ENCODE results near the gene OR51T1.
A peak's percentile ranks its signal among the peaks of the same experiment; 100 is the strongest.

OR51T1 gene

DNA sequence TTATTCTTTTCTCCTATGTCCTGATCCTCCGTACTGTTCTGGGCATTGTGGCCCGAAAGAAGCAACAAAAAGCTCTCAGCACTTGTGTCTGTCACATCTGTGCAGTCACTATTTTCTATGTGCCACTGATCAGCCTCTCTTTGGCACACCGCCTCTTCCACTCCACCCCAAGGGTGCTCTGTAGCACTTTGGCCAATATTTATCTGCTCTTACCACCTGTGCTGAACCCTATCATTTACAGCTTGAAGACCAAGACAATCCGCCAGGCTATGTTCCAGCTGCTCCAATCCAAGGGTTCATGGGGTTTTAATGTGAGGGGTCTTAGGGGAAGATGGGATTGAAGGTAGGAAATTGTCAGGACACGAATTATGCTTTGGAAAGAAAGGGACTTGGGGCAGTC, 843 bp downstream of the OR51T1 start:
- Histone ChIP-seq H3K9ac (no peak overlapping the region), H3K4me3 (no peak overlapping the region), H3K36me3 (no peaks in the 10 kb centered on the region), H4K20me1 (no peaks in the 10 kb centered on the region), H3K4me2 (no peak overlapping the region), H3K9me3 (replicated peaks in 1 of 11) (no peaks in the 10 kb centered on the region), H3K27ac (no peak overlapping the region), H3K27me3 (no peaks in the 10 kb centered on the region), H3K4me1 (no peaks in the 10 kb centered on the region)
- TF ChIP-seq Cebpa-rat (IDR thresholded peaks at IDR 0.05): no peak

DNA sequence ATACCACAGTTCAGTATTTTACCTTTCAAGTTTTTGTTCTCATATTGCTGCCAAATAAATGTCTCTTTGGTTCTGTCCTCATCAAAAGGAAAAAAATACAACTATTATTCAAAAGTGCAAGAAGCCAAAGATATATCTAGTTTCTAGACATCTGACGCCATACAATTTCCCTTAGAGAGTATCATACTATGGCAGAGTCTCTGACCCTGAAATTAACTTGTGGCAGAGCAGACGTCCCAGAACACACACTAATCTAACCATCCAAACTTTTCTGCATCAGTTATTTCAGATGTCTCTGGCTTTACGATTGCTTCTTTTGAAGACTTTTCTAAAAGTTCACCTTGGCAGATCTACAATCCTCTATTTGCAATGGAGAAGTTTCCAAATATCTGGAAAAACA, 2.7 kb downstream of the OR51T1 start:
- no peaks in the 10 kb centered on the region for H3K4me1 ChIP-seq
- H3K27ac ChIP-seq: no peak overlapping the region
- H3K4me2 ChIP-seq: no peak overlapping the region
- TF ChIP-seq Cebpa-rat (IDR thresholded peaks at IDR 0.05): no peak
- H3K27me3 ChIP-seq: no peaks in the 10 kb centered on the region
- H3K9ac ChIP-seq: no peak overlapping the region
- H3K4me3 ChIP-seq: no peak overlapping the region
- H3K36me3 ChIP-seq: no peaks in the 10 kb centered on the region
- H4K20me1 ChIP-seq: no peaks in the 10 kb centered on the region
- no peaks in the 10 kb centered on the region for H3K9me3 ChIP-seq (replicated peaks in 1 of 11)

DNA sequence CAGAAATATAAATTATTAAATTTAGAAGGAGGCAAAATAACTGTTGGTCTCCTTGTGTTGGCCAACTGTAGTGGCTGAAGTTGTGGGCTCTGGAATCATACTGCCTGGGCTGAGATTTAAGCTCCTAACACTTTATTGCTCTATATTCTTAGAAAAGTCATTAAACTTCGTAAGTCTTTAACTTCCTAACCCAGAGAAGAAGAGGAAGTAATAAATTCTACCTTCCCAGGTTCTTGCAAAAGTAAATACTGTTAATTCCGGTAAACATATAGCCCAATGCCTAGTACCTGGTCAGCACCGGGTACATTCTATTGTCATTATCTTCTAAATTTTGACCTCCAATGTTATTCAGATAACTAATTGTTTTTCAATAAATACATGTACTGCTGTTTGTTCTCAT, 4.5 kb downstream of the OR51T1 start:
- no peaks in the 10 kb centered on the region for H3K9me3 ChIP-seq (replicated peaks in 1 of 11)

DNA sequence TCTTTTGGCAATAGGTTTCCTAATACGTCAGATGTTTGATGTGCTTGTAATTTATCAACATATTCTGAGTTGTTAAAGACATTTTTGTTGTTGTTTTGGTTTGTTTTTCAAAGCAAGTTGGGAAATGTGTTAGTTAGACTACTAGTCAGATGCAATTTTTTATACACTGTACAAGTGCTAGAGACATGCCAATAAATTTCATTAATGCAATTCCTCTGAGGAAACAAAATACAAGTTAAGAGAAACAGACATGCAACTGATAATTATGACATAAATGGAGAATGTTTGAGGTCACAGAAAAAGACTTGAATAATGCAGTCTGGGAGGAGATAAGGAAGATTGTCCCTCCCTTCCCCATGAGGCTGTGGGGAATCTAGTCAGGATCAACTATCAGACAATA, 5.9 kb downstream of the OR51T1 start:
- Histone ChIP-seq H3K4me1 (peaks cover 0 to 6% (median 0%) of the 10 kb centered on the region in 10 experiments; a peak in 1 of 20 replicates), H3K4me2 (no peak overlapping the region), H3K4me3 (no peak overlapping the region), H3K27ac (no peak overlapping the region), H3K36me3 (no peaks in the 10 kb centered on the region), H3K9ac (no peak overlapping the region), H3K27me3 (no peaks in the 10 kb centered on the region), H3K9me3 (replicated peaks in 1 of 11) (no peaks in the 10 kb centered on the region), H4K20me1 (no peaks in the 10 kb centered on the region)
- no peak for TF ChIP-seq Cebpa-rat (IDR thresholded peaks at IDR 0.05)

More for the DNA sequence above, 4.5 kb downstream of the OR51T1 start:
- H3K27ac ChIP-seq: no peak overlapping the region
- no peak for TF ChIP-seq Cebpa-rat (IDR thresholded peaks at IDR 0.05)
- no peaks in the 10 kb centered on the region for H3K36me3 ChIP-seq
- no peaks in the 10 kb centered on the region for H3K27me3 ChIP-seq
- H3K4me3 ChIP-seq: no peak overlapping the region
- no peaks in the 10 kb centered on the region for H4K20me1 ChIP-seq
- H3K4me2 ChIP-seq: no peak overlapping the region
- no peak overlapping the region for H3K9ac ChIP-seq
- H3K4me1 ChIP-seq: no peaks in the 10 kb centered on the region

DNA sequence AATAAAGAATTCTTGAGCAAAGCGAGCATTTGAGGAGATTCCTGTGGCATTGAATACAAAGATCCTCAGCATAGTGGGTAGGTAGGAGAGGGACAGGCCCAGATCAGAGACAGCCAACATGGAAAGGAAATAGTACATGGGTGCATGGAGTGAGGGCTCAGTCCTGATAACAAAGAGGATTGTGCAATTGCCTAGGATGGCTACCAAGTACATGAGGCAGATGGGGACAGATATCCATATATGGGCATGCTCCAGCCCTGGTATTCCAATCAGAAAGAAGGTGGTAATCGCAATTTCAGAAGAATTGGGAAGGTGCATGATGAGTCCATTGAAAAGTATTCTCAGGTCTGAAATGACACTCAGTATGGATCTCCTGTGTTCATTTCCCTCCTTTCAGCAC, 8.6 kb downstream of the OR51T1 start:
- H3K4me2 ChIP-seq: no peak overlapping the region
- no peak overlapping the region for H3K27ac ChIP-seq
- H3K36me3 ChIP-seq: no peaks in the 10 kb centered on the region
- H3K9me3 ChIP-seq (replicated peaks in 1 of 11): no peaks in the 10 kb centered on the region
- no peak for TF ChIP-seq Cebpa-rat (IDR thresholded peaks at IDR 0.05)
- H4K20me1 ChIP-seq: no peaks in the 10 kb centered on the region
- no peaks in the 10 kb centered on the region for H3K27me3 ChIP-seq
- H3K9ac ChIP-seq: no peak overlapping the region
- no peak overlapping the region for H3K4me3 ChIP-seq
- peaks cover 0 to 8% (median 2%) of the 10 kb centered on the region in 10 experiments; a peak in 12 of 20 replicates for H3K4me1 ChIP-seq

DNA sequence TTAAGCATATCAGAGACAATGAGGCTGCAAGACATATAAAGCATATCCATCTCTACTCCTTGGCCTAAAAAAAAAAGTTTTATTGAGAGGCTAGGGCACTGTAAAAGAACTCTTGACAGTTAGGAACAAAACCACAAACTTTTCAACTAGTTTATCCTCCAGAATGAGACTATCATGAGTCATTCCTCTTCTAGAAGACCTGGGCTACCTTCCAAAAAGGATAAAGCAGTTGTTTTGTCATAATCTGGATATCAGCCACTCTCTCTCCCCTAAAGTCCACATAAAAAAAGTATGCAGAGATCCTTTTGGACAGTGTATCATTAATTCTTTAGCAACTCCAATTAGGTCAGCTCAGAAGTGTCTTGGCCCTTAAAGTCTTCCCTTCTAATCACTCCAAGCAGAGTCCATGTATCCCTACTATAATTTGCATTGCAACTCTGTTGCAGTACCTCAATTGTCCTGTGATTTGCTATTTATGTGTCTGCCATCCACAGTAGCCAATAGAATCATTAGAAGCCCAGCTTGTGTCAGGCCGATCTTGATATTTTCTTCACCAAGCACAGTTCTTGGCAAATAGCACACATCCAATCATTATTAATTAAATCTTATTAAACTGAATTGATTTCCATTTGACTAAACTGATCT, 10.4 kb downstream of the OR51T1 start:
- TF ChIP-seq Cebpa-rat (IDR thresholded peaks at IDR 0.05): no peak
- Histone ChIP-seq H3K27me3 (no peaks in the 10 kb centered on the region), H3K9me3 (replicated peaks in 1 of 11) (no peaks in the 10 kb centered on the region), H4K20me1 (no peaks in the 10 kb centered on the region), H3K9ac (no peak overlapping the region), H3K27ac (no peak overlapping the region), H3K4me2 (peak overlapping the region in 1 of 11 experiments; percentile 11; a peak in 3 of 22 replicates), H3K4me3 (no peak overlapping the region), H3K36me3 (no peaks in the 10 kb centered on the region), H3K4me1 (peaks cover 9 to 27% (median 17%) of the 10 kb centered on the region in 10 experiments; a peak in 18 of 20 replicates)

DNA sequence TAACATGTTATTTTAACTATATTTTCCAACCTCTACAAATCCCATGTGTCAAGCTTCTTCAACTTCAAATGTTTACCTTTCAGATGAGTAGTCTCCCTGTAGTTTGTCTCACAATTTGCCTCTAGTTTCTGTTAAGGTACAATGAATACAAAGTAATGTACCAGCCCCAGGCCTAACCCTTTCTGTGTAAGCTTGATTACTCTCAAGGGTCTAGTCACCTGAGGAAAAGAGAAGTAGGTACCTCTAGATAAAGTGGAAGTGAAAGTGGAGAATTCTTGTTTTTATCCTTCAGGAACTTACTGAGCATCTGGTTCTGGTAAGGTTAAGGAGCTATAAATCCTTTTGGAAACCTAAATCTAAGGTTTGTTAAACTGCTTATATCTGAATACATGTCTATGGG, 21.8 kb downstream of the OR51T1 start, which contains the start of gene OR51A7:
Gene OR51A7, plus strand, starts transcription at position 300 of the 400 bp plus-strand sequence. CDS start 3,587 bp downstream, outside the sequence.
- Histone ChIP-seq H3K27ac (no peak within 1 kb of the TSS), H3K9ac (no peak within 1 kb of the TSS), H3K4me2 (no peak within 1 kb of the TSS), H3K27me3 (no peaks in the 10 kb centered on the region), H3K36me3 (no peaks in the 10 kb centered on the region), H3K4me3 (no peak within 1 kb of the TSS), H3K4me1 (no peaks in the 10 kb centered on the region), H4K20me1 (no peaks in the 10 kb centered on the region), H3K9me3 (replicated peaks in 1 of 11) (peaks cover 0 to 5% (median 0%) of the 10 kb centered on the region in 11 experiments; a peak in 1 of 22 replicates)
- no peak for TF ChIP-seq Cebpa-rat (IDR thresholded peaks at IDR 0.05)

DNA sequence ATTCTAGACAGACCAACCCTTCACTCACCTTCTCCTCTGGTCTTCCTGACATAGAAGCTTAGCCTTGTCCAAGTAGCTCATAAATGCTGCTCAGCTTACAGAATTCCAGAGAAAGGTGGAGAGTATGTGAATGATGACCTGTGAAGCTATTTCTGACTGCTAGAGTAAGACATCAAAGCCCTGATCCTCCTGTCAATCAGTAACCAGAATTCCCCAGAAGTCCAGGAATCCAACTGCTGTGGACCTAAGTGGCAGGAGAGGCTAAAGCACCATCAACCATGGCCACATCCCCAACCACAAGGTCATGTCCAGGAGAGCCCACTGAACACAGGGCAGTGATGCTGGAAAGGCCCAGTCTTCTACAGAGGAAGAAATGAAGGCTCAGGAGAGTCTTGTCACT, 34.9 kb downstream of the OR51T1 start:
- Histone ChIP-seq H3K9me3 (replicated peaks in 1 of 11) (peaks cover 0 to 4% (median 0%) of the 10 kb centered on the region in 11 experiments; a peak in 1 of 22 replicates), H3K4me3 (no peak overlapping the region), H3K4me1 (no peaks in the 10 kb centered on the region), H3K36me3 (no peaks in the 10 kb centered on the region), H3K4me2 (no peak overlapping the region), H4K20me1 (no peaks in the 10 kb centered on the region), H3K9ac (no peak overlapping the region), H3K27ac (no peak overlapping the region), H3K27me3 (no peaks in the 10 kb centered on the region)
- TF ChIP-seq Cebpa-rat (IDR thresholded peaks at IDR 0.05): no peak

DNA sequence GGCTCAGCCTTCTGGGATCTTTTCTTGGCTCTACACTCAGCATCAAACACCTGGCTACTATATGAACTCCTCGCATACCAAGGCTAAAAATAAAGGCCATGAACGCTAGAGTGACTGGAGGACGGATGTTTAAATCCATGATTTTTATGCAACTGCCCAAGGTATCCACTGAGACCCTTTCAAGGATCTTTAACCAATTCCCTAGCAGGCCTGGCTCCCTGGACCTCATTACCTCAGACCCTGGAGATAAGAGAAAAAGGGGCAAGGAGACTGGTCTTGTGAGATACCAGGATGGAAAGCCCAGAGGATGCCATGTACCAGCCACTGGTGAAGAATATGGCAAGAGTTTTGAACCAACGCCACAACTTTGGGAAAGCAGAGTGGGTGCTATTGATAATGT, 37.5 kb downstream of the OR51T1 start, which contains the start of gene OR51G2:
Gene OR51G2, minus strand, starts transcription at position 101 of the 400 bp plus-strand sequence. CDS start 3,687 bp downstream, outside the sequence.
- H3K4me1 ChIP-seq: no peaks in the 10 kb centered on the region

DNA sequence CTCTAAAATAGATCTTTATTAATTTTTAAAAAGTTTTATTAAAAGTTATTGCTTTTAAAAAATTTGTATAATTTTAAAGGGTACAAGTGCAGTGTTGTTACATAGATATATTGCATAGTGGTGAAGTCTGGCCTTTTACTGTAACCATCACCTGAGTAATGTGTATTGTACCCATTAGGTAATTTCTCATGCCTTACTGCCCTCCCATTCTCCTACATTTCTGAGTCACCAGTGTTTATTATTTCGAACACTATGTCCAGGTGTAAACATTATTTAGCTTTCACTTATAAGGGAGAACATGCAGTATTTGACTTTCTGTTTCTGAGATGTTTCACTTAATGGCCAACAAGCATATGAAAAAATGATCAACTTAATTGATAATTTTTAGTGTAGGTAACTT, 40.1 kb downstream of the OR51T1 start:
- Histone ChIP-seq H3K4me2 (no peak overlapping the region), H3K4me1 (no peaks in the 10 kb centered on the region), H3K4me3 (no peak overlapping the region), H3K36me3 (no peaks in the 10 kb centered on the region), H3K9ac (no peak overlapping the region), H4K20me1 (no peaks in the 10 kb centered on the region), H3K27me3 (no peaks in the 10 kb centered on the region), H3K9me3 (replicated peaks in 1 of 11) (no peaks in the 10 kb centered on the region), H3K27ac (no peak overlapping the region)
- TF ChIP-seq Cebpa-rat (IDR thresholded peaks at IDR 0.05): no peak

More for the DNA sequence above, 37.5 kb downstream of the OR51T1 start, which contains the start of gene OR51G2:
- Histone ChIP-seq H3K4me3 (no peak within 1 kb of the TSS), H3K9me3 (replicated peaks in 1 of 11) (no peaks in the 10 kb centered on the region), H3K36me3 (no peaks in the 10 kb centered on the region), H3K9ac (no peak within 1 kb of the TSS), H3K27ac (no peak within 1 kb of the TSS), H4K20me1 (no peaks in the 10 kb centered on the region), H3K27me3 (no peaks in the 10 kb centered on the region), H3K4me2 (no peak within 1 kb of the TSS)
- no peak for TF ChIP-seq Cebpa-rat (IDR thresholded peaks at IDR 0.05)
